EL (cell line): Measurements from ENCODE around the gene ARMC9.
"Not testable (repeated sequence)": the region's sequence is repeated elsewhere in the genome, so short reads cannot be mapped to it uniquely, and the experiment has no call there.

Experiments used
- DNase-seq: peaks from one replicate; pipeline ENCODE4 v3.0.0-alpha.2; 2016

ARMC9 gene

DNA sequence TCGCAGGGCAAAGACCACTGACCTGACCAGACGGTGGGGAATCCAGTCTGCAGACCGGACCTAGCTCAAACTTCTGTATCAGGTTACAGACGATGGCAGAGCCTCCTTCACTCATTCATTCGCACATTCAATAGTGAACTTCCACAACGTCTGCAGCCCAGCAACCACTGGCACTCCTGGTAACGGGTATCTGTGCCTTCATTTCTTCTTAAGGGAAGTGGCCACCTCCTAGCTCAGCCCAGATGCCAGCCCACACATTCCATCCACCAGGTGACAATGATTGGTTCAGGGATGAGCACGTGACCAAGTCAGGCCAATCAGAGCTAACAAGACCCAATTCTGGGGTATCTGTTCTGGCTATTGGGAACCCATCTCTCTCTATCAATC, 15.9 kb upstream of the ARMC9 start:
- no peak for DNase-seq

DNA sequence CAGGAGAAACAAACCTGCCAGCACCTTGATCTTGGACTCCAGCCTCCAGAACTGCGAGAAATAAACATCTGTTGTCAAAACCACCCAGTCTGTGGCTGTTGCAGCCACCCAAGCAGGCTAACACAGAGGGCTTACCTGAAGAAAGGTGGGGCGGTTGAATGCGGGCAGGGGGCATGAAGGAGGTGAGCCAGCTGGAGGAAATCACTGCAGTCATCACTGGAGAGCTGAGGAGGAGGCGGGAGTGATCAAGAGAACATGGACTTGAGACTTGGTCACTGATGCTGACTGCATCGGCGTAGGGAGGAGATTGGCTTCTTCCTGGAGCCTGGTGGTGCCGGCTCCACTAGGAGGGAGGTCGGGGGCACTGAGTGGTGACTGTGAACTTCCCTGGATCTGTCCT, 14.6 kb upstream of the ARMC9 start:
- DNase-seq, result no peak

DNA sequence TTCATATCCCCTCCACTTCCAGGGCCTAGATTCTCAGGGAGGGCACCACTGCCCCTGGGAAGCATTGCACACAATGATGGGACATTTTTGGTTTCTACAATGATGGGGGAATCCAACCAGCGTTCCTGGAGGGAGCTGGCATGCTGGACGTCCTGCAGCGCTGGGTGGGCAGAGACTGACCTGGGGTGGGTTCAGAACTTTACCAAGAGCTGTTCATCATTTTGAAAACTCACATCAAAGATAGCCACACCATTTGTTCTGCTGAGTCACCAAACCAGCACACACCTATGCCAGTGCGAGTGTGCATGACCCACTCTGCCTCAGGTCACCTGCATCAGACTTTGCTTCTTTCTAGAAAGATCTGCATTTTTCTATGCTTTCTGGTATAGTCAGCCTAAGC, 14.1 kb upstream of the ARMC9 start:
- DNase-seq, result no peak

DNA sequence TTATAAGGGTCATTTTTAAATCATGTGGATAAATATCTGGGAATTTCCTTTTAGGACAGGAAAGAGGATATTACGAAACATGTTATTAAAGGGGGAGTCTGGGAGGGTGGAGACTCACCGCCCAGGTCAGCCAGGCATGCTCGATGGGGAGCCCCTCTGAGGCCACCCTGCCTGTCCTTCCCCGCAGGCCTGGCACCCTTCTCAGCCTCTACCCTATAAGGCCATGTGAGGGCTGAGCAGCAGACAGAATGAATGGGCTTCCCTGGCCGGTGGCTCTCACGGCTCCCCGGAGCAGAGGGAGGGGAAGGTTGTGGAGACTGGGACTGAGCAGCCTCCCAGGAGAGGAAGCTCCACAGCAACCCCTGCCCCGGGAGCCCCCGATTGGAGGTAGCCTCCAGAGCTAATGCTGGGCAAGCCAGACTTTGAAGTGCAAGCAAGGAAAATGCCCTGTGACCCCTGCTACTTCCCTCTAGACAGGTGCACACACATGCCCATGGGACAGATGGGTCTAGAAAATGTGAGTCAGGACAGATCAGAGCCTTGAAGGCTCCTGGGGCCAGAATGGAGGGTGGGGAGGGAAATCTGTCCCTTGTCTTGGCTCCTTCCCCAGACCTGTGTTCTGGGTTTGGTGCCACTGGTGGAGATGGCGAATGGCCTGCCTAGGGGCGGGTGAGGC, 13.2 kb upstream of the ARMC9 start:
- no peak for DNase-seq

DNA sequence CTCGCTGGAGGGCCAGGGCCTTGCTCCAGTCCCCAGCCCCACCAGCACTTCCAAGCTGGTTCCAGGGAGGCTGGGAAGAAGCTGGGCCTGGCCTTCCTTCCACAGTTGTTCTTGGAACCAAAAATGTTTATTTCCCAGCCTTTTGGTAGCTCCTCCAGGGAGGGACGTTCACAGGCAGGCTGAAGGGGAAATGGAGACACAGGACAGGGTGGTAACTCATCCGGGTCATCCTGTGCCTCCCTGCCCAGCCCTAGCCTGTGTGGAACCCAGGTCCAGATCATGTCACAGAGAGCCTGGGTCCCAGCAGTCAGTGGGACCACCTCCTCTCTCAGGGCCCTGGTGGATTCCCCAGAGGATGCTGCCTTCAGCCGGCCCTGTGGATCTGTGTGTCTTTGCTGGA, 12.5 kb upstream of the ARMC9 start:
- no peak for DNase-seq

DNA sequence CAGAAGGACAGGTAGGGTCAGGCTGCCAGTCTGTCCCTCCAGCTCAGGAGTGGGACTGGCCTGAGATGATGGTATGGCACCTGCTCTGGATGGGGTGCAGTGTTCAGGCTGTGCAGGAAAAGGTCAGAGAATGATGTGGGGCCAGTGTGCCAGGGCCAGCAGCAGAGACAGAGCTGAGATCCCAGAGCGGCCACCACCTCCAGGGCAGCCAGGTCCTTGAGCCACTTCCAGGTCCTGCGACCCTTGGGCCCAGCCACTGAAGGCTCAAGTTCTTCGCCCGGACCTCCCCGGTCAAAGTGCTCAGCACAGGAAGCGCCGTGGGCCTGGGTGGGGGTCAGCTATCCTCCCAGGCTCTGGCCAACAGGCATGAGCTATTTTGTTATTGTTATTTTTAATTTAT, 12.1 kb upstream of the ARMC9 start:
- no peak for DNase-seq

DNA sequence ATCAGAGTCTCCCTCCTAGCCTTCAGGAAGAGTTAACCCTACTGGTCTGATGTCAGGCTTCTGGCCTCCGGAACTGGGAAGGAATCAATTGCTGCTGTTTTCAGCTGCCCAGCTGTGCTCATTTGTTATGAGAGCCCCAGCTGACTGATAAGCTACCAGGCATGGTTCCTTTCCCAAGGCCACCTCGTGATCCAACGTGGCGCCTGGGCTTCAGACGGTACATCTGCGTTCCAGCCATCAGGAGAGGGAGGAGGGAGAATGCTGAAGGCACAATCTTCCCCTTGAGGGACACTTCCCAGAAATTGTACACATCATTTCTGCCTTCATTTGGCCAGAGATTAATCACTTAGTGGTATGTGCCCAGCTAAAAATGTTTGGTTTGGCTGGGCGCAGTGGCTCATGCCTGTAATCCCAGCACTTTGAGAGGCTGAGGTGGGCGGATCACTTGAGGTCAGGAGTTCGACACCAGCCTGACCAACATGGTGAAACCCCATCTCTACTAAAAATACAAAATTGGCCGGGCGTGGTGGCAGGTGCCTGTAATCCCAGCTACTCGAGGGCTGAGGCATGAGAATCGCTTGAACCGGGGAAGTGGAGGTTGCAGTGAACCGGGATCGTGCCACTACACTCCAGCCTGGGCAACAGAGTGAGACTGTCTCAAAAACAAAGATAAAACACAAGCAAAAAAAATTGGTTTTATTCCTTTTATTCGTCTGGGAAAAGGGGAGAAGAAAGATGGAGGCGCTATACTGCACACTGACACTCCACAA, 10.5 kb upstream of the ARMC9 start:
- peak; percentile 29 for DNase-seq

DNA sequence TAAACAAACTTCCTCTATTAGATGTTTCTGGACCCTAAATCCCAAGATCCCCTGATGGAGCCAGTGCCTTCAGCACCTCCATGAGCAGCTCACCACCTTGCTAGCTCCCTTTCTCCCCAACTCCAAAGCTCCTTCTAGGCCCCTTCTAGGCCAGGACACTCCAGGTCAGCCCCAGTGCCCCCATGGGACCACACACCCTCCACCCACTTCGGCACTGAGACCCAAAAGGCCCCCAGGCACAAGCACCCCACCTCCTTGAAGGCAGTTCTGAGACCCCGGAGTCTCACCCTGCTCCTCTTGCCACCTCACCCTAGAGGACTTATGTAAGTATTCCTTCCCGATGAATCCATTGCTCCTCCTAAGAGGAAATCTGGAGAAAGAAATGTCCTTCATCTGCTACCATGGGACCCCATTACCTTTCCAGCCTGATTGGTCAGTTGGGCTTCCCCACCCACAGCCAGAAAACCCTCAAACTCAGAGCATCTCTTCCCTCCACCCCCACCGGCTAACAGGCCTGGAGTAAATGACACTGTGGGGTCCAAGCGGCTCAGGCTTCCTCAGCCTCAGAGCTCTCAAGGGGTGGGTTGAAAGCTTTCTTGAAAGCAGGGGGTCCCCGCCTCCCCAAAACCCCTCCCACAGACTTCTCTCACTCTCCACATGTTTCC, 9.8 kb upstream of the ARMC9 start:
- DNase-seq, result no peak

DNA sequence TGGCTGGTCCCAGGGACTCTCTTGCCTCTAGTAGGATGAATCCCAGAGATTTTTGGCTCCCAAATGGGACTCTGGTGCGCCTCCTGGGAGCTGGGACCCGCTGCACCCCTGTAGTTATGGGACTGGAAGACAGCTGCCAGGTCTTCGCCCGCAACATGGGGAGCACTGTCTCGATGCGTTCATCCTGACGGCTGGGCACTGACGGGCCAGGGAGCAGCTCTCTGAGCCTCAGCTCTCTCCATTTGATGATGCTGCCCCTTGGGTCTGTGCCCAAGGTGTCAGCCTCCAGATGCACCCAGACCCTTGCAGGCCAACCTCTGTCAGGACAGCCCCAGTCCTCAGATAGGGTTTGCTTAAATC, 9.3 kb upstream of the ARMC9 start:
- no peak for DNase-seq

DNA sequence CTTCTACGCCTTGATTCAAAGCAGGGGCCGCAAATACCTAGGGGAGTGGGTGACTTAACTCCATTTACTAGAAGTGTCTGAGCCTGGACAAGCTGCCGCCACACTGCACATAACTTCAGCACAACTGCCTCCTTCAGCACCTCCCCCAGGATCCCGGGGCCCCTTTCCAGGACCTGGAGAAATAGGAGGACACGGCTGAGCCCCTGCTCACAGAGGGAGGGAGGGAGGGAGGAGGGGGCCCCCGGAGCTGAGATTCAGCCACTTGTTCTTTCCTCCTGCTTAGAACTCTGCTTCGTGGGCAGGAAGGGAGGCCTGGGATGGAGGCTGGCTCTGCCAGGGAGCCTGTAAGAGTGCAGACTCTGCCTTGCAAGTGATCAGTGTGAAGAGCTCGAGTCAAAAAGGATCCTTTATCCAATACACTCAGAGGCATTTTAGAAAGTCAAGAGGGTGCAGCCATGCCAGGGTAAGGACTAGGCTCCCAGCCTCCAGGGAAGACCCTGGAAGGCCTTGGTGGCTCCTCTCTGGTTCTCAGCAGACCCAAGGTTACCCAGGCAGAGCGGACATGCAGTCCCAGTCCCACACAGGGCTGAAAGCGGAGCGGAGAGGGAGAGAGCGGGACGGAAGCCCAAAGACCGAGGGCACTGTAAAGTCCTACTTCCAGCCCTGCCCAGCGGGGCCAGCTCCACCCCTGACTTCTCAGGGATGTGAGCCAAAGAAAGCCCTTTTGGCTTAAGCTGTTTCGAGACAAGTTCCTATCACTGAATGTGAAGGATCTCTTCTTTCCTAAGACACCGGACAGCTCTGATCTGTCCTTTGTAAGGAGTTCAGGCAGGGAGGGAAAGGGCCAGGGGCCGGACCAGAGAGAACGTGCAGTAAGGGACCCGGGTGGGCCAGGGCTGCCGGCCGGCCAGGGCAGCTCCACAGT, 8.6 kb upstream of the ARMC9 start:
- DNase-seq, result no peak

DNA sequence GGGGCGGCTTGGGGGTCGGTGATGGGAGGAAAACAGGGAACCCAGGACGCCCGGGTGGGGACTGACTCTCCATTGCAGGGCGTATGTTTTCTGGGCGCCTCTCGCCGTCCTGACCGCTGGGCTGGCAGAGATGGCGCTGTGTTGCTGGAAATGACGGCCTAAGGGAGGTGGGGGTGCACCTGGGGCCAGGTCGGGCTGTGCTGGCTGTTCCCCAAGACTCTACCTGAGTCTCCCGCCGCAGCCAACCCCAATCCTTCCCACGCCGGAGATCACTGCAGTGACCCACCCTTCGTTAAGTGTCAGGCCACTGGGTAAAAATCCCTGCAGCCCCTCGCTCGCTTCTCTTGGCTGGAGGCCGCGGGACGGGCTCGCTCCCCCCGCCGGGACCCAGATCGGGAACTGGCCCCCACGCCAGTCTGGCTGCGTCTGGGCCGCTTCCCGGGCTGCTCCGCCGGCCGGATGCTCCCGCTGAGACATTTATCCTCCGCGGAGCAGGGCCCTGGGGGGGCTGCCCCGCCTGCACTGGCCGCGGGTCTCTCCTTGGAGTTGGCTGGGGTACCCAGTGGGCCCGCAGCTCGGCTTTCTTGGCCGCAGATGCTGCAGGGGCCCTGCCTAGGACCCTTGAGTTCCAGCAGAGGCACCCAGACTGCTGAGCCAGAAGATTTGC, 7.8 kb upstream of the ARMC9 start:
- no peak for DNase-seq

DNA sequence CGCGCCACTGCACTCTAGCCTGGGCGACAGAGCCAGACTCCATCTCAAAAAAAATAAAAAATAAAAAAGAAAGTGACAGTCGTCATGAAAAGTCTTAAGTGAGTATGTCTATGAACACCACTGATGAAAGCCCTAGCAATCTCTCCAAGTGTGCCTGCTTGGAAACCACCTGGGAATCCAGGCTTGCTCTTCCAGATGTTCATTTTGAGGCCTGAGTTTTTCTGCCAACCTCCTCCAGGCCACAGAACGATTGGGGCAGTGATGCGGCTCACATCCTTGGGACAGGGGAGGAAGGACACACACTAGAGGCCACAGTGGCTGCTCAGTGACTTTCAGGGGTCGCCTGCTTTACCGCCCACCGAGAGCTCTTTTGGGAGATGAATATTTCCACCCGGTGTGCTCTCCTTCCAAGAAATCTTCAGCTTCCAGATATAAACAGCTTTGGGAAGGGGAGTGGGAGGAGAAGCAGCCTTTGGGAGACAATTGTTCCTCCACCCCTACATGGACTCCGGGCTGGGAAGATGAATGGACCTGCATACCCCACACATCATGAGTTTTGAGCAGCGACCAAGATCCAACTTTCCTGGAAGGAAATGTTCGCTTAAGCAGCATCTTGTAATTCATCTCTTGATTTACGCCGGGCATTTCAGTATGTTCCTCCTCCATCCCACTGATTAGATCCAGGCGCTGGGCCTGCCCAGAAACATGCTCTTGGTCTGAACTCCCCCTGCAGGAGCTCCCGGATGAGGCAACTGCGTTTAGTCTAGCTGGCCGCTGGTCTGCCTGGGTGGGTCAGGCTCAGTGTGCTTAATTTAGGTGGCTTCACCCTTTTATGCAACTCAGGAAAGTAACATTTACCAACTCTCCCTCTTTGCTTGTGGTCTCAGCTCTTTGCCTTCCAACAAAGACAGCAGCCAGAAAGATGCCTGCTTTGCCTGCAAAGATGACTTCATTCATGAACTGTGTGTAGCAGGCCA, 6.2 kb upstream of the ARMC9 start:
- DNase-seq, result peak; percentile 83

DNA sequence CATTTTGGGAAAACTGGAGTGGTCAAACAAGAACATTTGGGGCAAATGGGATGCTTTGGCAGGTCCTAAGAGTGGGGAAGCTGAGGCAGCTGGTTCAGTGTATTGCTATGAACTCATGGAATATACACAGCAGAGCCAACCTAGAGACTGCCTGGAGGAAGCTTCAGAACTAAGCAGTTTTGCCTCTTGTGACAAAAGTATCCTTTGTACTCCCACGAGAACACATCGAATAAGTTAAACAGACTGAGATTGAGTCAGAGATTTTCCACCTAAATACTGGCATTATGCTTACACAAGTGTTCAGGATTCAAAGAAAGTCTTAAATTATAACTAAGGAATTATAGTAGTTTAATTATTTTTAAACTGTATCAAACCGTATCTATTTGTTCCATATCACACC, 5.2 kb upstream of the ARMC9 start:
- no peak for DNase-seq

DNA sequence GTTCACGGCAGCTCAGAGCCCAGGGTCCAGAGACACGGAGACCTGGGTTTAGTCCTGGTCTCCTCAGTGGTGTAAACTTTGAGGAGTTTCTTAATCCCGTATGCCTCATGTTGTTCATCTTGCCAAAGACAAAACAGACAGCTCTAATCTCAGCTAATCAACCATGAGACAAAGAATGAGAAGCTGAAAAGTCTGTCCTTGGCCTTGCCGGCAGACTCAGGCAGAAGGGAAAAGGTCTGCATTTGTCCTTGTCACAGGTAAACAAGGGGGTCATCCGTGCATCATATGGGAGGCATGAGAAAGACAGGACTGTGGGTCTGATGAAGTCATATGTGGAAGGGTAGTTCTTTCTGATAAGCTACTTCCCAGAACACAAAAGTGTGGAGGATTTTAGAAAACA, 1.8 kb upstream of the ARMC9 start:
- no peak for DNase-seq

DNA sequence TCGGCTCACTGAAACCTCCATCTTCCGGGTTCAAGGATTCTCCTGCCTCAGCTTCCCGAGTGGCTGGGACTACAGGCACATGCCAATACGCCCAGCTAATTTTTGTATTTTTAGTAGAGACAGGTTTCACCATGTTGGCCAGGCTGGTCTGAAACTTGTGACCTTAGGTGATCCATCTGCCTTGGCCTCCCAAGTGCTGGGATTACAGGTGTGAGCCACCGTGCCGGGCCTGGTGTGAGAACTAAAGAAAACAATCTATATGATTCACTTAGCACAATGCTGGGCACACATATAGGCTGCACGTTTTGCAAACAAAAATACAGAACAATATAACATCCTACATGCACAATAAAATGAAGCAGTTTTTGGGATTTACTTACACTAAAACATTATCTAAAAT, 1.2 kb upstream of the ARMC9 start:
- not testable (repeated sequence) for DNase-seq

DNA sequence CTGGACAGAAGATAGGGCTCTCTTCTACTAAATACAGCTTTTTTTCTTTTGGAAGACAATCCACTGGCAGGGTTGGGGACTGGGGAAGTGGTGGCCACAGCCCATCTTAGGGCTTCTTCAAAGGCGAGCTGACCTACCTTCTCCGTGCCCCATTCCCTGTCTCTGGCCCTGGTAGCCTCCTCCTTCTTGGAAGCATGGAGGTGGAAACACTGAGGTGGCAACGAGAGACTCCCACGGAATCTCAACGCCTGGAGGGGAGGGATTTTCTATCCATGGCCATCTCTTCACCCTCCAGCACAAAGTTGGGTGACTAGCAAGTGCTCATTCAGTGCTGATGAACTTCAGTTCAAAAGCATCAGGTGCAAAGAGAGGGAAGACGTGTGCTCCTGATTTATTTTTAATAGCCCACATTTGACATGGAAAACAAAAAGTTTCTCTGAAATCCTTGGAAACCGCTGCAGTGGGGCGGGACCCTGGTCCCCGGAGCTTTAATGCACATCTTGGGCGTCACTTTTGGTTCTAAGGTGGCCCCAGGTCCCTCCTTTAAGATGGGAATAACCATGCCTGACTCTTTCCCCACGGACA, 633 bp upstream of the ARMC9 start:
- no peak for DNase-seq

DNA sequence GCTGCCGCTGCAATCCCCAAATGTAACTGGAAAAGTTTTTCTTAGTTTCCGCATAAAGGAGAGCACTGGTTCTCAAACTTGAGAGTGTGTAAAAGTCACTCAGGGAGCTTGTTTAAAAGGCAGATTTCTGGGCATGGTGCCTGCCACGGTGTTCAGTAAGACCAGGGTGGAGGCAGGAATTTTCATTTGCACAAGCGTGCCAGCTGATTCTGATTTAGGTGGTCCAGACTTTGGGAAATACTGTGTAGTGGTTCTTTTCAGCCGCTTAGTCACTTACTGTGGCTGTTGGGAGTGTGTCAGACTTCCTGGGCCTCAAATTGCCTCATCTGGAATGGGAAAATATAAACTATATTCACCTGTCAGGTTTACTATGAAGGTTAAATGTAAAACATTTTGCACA, 788 bp downstream of the ARMC9 start:
- peak; percentile 57 for DNase-seq

DNA sequence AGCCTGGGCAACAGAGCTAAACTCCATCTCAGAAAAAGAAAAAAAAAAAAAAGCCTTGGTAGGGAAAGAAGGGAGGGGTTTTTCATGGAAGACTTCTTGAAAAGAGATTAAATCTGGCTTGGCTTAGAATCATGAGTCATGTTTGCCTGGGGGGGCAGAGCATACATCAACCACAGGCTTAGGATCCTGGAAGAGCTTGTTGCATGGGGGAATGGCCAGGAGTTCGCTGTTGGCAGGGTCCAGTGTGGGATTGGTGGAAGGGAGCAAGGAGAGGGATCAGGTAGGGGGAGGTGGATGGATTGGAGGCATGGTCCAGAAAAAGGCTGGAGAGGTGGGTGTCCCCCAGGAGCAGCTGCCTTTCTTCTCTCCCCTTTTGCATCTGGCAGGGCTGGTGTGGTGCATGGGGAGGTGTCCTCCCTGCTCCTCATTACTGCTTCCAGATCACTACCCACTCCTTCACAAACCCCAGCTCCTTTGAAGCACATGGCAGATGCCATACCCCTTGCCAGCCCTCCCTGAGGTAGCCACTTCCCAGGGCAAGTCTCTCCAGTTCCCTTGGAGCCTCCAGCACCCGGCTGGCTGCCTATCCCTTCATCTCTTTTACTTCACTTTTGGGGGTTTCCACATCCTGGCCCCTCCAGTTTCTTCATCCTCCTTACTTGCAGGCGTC, 2.5 kb downstream of the ARMC9 start:
- peak; percentile 89 for DNase-seq

DNA sequence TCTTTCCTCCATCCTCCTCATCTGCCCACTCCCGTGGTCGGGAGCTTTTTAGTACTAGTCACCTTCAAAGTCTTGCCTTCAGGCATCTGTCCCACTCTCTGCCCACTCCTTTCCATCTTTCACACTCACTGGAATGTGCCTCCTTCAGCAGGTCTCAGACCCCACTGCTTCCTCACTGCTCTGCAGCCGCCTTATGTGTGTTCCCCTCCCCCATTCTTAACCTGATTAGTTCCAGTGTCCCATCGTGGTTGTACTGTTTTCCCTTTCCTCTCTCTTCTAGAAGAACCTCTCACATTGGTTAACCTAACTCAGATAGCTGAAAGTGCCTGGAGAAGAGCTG, 3.0 kb downstream of the ARMC9 start:
- peak; percentile 44 for DNase-seq

DNA sequence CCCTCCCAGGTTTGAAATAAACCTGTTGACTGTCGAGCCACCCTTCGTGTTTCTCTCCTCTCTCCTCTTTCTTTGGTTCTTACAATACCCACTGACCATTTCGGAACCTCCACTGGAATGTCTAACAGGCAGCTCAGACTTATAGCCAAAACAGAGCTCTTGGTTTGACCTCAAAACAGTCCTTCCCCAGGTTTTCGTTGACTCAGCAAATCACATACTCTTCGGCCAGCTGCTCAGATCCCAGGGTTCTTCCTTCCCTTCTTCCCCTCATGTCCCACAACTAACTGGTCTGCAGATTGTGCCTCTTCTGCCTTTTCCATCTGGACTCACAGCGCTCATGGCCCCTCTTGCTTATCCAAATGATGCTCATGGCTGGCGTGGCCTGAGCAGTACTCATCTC, 4.7 kb downstream of the ARMC9 start:
- DNase-seq, result no peak

DNA sequence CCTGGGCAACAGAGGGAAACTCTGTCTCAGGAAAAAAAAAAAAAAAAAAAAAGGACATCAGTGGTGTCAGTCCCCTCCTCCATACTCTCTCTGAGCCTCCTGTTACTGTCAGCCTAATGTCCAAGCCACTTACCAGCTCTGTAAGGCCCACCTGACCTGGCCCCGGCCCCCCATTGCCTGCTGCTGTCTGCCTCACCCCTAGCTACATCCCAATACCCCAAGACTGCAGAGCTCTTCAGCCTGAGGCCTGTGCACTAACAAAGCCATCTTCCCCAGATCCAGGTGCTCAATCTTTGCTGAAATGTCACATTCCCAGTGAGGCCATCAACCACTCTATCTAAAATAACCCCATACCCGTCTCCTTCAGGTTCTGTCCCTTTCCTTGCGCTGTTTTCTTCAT, 5.7 kb downstream of the ARMC9 start:
- no peak for DNase-seq
